RWPE2 (cell line): Measurements from ENCODE around the gene PSMD2.
A peak's percentile ranks its signal among the peaks of the same experiment; 100 is the strongest.

Experiments used
- ATAC-seq: fragments of 200-7000 bp; cut with Tn5 transposase; 3 replicates; pipeline ENCODE4 v1.9.1; 2021; ENCODE audit warnings: low read depth
- DNase-seq: peaks from one replicate; pipeline ENCODE4 v3.0.0-alpha.2; 2020; ENCODE audit warnings: low spot score
- H3K27ac ChIP-seq: fragments of 450-650 bp; 2 replicates; pipeline ENCODE4 v1.5.1; 2017; ENCODE audit warnings: mild to moderate bottlenecking; ENCODE audit not compliant: poor library complexity, severe bottlenecking
- H3K27me3 ChIP-seq: fragments of 250-450 bp; sonication (Bioruptor Pico); 2 replicates; pipeline ENCODE4 v1.5.1; 2021; ENCODE audit warnings: mild to moderate bottlenecking, moderate library complexity; ENCODE audit not compliant: insufficient read depth, poor library complexity, severe bottlenecking
- H3K36me3 ChIP-seq: fragments of 250-450 bp; sonication (Bioruptor Pico); 2 replicates; pipeline ENCODE4 v1.5.1; 2020; ENCODE audit warnings: low read depth, mild to moderate bottlenecking, moderate library complexity
- H3K4me1 ChIP-seq: fragments of 250-450 bp; sonication (Bioruptor Pico); 2 replicates; pipeline ENCODE4 v1.5.1; 2021; ENCODE audit warnings: mild to moderate bottlenecking, moderate library complexity; ENCODE audit not compliant: insufficient read depth, poor library complexity, severe bottlenecking
- H3K4me3 ChIP-seq: fragments of 250-450 bp; sonication (Bioruptor Pico); 2 replicates; pipeline ENCODE4 v1.5.1; 2021; ENCODE audit warnings: mild to moderate bottlenecking, moderate library complexity; ENCODE audit not compliant: severe bottlenecking
- H3K9me3 ChIP-seq: fragments of 250-450 bp; sonication (Bioruptor Pico); 2 replicates; pipeline ENCODE4 v1.5.1; 2021; ENCODE audit warnings: mild to moderate bottlenecking, moderate library complexity; ENCODE audit not compliant: severe bottlenecking
- CTCF ChIP-seq: fragments of 450-650 bp; IDR thresholded peaks from one replicate; pipeline ENCODE4 v1.5.1; 2017; ENCODE audit warnings: mild to moderate bottlenecking, moderate library complexity; ENCODE audit not compliant: poor library complexity, severe bottlenecking

Gene PSMD2

GRCh38 chr3:184298759-184299487, at the start of gene PSMD2:
Gene PSMD2, plus strand, starts transcription at chr3:184299241. Its CDS starts 26 bp downstream, at chr3:184299267.
- H3K27ac ChIP-seq = peak within 1 kb of the TSS; percentile 95
- TF ChIP-seq CTCF = no peak
- DNase-seq (peak; percentile 97), ATAC-seq (peak; percentile 92)
- peaks cover 39% of the 10 kb centered on the region for H3K36me3 ChIP-seq
- no peaks in the 10 kb centered on the region for H3K9me3 ChIP-seq
- H3K4me1 ChIP-seq = peaks cover 6% of the 10 kb centered on the region
- peak within 1 kb of the TSS; percentile 69 for H3K4me3 ChIP-seq
- no peaks in the 10 kb centered on the region for H3K27me3 ChIP-seq

GRCh38 chr3:184249412-184250166, 49.5 kb upstream of the PSMD2 start, which contains the start of gene EEF1AKMT4:
Gene EEF1AKMT4, plus strand, starts transcription at chr3:184249672. Its CDS starts 23 bp downstream, at chr3:184249695.
- Histone ChIP-seq H3K27ac (peak within 1 kb of the TSS; percentile 85), H3K4me3 (peak within 1 kb of the TSS; percentile 92), H3K36me3 (peaks cover 15% of the 10 kb centered on the region), H3K27me3 (no peaks in the 10 kb centered on the region), H3K9me3 (no peaks in the 10 kb centered on the region), H3K4me1 (no peaks in the 10 kb centered on the region)
- DNase-seq (peak; percentile 97), ATAC-seq (peak; percentile 93)
- no peak for TF ChIP-seq CTCF

- no peaks in the 10 kb centered on the region for H3K4me1 ChIP-seq
- H3K36me3 ChIP-seq = peaks cover 8% of the 10 kb centered on the region
- H3K27ac ChIP-seq = peak overlapping the region; percentile 85
- no peaks in the 10 kb centered on the region for H3K9me3 ChIP-seq
- DNase-seq (peak; percentile 86), ATAC-seq (peak; percentile 72)
- TF ChIP-seq CTCF = peak; percentile 96
- peak overlapping the region; percentile 92 for H3K4me3 ChIP-seq
- no peaks in the 10 kb centered on the region for H3K27me3 ChIP-seq
Measured at GRCh38 chr3:184250167-184250828, 48.7 kb upstream of the PSMD2 start.

- no peak for TF ChIP-seq CTCF
- no peaks in the 10 kb centered on the region for H3K9me3 ChIP-seq
- H3K27me3 ChIP-seq = peaks cover 4% of the 10 kb centered on the region
- DNase-seq (no peak), ATAC-seq (peak; percentile 74)
- peaks cover 4% of the 10 kb centered on the region; the same call in 1 of the 2 replicates for H3K36me3 ChIP-seq
- peak overlapping the region; percentile 22 for H3K27ac ChIP-seq
- no peaks in the 10 kb centered on the region for H3K4me1 ChIP-seq
- H3K4me3 ChIP-seq = no peak overlapping the region
Measured at GRCh38 chr3:184255291-184256039, 43.6 kb upstream of the PSMD2 start.
